Nephron progenitor cell (in vitro differentiated cells): Measurements from ENCODE around the gene P2RY2.

ENCODE experiments used
- DNase-seq: peaks from one replicate; pipeline ENCODE4 v3.0.0; 2021
- H3K27ac Mint-ChIP-seq: 2 replicates; pipeline ENCODE4 v1.8.0; 2021; ENCODE audit warnings: mild to moderate bottlenecking, moderate library complexity, mixed read lengths
- H3K27me3 Mint-ChIP-seq: 2 replicates; pipeline ENCODE4 v1.8.0; 2021; ENCODE audit warnings: mild to moderate bottlenecking, low read depth, mixed read lengths; ENCODE audit not compliant: poor library complexity
- H3K36me3 Mint-ChIP-seq: 2 replicates; pipeline ENCODE4 v1.8.0; 2021; ENCODE audit warnings: low read depth, mixed read lengths
- H3K4me1 Mint-ChIP-seq: 2 replicates; pipeline ENCODE4 v1.8.0; 2021; ENCODE audit warnings: mixed read lengths
- H3K4me3 Mint-ChIP-seq: 2 replicates; pipeline ENCODE4 v1.8.0; 2021; ENCODE audit warnings: mild to moderate bottlenecking, moderate library complexity, mixed read lengths
- H3K9me3 Mint-ChIP-seq: 2 replicates; pipeline ENCODE4 v1.8.0; 2021; ENCODE audit warnings: mild to moderate bottlenecking, moderate library complexity, mixed read lengths
- TF ChIP-seq, protein P1 (sequence below): fragments of 200-600 bp; sonication (generic); IDR thresholded peaks from 2 replicates; pipeline ENCODE4 v1.5.0; 2021; ENCODE audit warnings: antibody characterized with exemption

Gene P2RY2

DNA sequence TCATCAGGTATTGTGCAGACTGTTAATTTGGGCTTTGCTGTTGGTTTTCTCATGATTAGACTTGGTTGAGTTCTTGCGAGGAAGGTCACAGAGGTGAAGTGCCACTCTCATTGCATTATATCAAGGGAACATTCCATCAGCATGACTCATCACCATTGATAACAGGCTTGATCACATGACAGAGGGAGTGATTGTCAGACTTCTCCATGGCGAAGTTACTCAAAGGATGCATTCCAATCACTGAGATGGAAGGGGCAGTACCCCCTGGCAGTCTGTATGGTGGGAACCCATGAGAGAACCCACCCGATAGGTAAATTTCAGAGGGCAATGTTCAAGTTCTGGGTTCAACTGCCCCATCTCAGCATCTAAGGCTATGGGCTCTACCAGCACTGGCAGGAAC lies 19.4 kb upstream of the P2RY2 start:
- Mint-ChIP-seq H3K4me3 (no peak overlapping the region), H3K27ac (no peak overlapping the region), H3K9me3 (no peaks in the 10 kb centered on the region), H3K27me3 (peaks cover 15% of the 10 kb centered on the region), H3K36me3 (no peaks in the 10 kb centered on the region), H3K4me1 (peaks cover 33% of the 10 kb centered on the region)
- TF ChIP-seq, protein P1, sequence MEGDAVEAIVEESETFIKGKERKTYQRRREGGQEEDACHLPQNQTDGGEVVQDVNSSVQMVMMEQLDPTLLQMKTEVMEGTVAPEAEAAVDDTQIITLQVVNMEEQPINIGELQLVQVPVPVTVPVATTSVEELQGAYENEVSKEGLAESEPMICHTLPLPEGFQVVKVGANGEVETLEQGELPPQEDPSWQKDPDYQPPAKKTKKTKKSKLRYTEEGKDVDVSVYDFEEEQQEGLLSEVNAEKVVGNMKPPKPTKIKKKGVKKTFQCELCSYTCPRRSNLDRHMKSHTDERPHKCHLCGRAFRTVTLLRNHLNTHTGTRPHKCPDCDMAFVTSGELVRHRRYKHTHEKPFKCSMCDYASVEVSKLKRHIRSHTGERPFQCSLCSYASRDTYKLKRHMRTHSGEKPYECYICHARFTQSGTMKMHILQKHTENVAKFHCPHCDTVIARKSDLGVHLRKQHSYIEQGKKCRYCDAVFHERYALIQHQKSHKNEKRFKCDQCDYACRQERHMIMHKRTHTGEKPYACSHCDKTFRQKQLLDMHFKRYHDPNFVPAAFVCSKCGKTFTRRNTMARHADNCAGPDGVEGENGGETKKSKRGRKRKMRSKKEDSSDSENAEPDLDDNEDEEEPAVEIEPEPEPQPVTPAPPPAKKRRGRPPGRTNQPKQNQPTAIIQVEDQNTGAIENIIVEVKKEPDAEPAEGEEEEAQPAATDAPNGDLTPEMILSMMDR, result no peak
- no peak for DNase-seq

DNA sequence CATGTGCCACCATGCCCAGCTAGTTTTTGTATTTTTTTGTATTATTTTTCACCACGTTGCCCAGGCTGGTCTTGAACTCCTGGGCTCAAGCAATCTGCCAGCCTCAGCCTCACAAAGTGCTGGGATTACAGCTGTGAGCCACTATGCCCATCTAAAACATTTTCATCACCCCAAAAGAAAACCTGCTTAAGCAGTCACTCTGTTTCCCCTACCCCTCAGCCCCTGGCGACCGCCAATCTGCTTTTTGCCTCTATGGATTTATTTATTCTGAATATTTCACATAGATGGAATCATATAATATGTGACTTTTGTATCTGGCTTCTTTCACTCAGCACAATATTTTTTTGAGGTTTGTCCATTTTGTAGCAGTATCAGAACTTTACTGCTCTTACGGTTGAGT lies 18.6 kb upstream of the P2RY2 start:
- H3K27me3 Mint-ChIP-seq, result peaks cover 9% of the 10 kb centered on the region
- H3K27ac Mint-ChIP-seq, result no peak overlapping the region
- DNase-seq, result no peak
- H3K36me3 Mint-ChIP-seq, result no peaks in the 10 kb centered on the region
- H3K4me1 Mint-ChIP-seq, result peaks cover 33% of the 10 kb centered on the region
- H3K9me3 Mint-ChIP-seq, result no peaks in the 10 kb centered on the region
- H3K4me3 Mint-ChIP-seq, result no peak overlapping the region
- TF ChIP-seq, protein P1, result no peak

DNA sequence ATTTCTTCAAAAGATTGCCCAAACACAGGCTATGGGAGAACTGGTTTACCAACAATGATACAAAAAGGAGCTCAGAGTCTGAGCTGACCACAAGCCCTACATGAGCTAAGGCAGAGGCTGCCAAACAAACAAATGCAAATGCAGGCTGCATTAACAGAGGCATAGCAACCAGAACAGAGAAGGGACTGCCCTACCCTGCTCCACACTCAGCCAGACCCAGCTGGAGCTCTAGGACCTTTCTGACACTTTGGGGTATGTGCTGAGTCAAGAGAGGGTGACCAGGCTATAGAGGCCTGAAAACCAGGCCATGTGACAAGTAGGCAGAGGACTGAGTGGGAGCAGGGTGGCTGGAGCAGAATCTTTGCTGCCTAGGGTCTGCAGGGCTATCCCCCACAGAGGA lies 17.8 kb upstream of the P2RY2 start:
- no peaks in the 10 kb centered on the region for H3K36me3 Mint-ChIP-seq
- H3K4me1 Mint-ChIP-seq, result peaks cover 33% of the 10 kb centered on the region
- DNase-seq, result no peak
- peak overlapping the region; percentile 15 for H3K27ac Mint-ChIP-seq
- no peak overlapping the region for H3K4me3 Mint-ChIP-seq
- peaks cover 9% of the 10 kb centered on the region for H3K27me3 Mint-ChIP-seq
- TF ChIP-seq, protein P1, result no peak
- H3K9me3 Mint-ChIP-seq, result no peaks in the 10 kb centered on the region

DNA sequence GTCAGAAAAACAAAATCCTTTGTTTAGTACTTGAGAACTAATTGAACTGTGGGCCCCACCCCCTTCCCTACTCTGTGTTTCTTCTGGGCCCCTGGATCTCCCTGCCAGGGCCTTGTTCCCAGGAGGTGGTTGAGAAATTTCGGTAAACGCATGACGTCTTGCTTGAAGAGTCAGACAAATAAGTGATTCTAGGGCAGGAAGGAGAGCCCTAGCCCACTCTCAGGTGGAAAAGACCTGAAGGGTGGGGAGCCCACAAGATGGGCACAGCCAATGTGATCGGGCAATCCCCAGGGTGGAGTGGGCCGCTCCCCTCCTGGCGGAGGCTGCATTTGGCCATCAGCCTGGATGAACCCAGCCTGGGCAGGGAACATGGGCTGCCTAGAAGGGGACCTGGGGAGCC lies 16.8 kb upstream of the P2RY2 start:
- Mint-ChIP-seq H3K4me1 (peaks cover 33% of the 10 kb centered on the region), H3K27ac (no peak overlapping the region), H3K36me3 (no peaks in the 10 kb centered on the region), H3K4me3 (no peak overlapping the region), H3K9me3 (no peaks in the 10 kb centered on the region), H3K27me3 (peaks cover 9% of the 10 kb centered on the region)
- TF ChIP-seq, protein P1, result no peak
- no peak for DNase-seq

DNA sequence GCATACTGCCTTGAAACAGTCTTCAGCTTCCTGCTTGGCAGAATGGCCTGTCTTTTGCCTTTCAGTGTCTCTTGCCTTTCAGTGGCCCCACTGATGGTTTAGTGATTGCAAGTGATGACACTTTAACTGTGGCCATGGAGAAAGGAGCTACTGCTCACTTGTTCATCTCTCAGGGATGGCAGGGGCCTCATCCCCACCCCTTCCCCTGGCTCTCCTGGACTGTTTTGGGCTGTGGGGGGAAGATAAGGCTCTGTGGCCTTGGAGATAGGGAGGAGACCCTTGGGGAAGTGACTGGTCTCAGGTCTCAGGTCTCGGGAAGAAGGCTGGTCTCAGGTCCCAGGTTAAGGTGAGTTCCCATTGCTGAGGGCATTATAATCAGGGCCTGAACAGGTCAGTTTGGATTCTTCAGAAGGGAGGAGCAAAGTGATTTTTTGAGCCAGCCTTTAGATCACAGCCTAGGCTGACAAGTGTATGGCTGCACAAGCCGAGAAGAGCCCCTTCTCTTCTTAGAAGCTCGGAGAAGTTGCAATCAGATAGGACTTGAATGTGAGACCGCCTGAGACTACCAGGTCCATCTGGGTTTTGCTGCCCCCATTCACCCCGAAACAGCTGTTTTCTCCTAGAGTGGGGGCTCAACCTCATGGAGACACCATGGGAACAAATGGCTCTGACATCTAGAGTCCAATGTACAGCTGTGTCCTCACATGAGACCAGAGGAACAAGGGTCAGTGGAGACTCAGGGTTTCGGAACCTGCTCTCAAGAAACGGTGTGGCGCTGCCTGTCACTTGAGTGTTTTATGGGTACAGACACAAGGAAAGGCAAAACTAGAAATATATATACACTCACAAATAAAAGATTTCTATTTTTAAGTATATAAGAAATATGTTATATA lies 15.9 kb upstream of the P2RY2 start:
- DNase-seq, result no peak
- H3K27ac Mint-ChIP-seq, result no peak overlapping the region
- H3K4me3 Mint-ChIP-seq, result no peak overlapping the region
- no peaks in the 10 kb centered on the region for H3K36me3 Mint-ChIP-seq
- peaks cover 3% of the 10 kb centered on the region for H3K27me3 Mint-ChIP-seq
- H3K9me3 Mint-ChIP-seq, result no peaks in the 10 kb centered on the region
- peaks cover 33% of the 10 kb centered on the region for H3K4me1 Mint-ChIP-seq
- TF ChIP-seq, protein P1, result no peak

DNA sequence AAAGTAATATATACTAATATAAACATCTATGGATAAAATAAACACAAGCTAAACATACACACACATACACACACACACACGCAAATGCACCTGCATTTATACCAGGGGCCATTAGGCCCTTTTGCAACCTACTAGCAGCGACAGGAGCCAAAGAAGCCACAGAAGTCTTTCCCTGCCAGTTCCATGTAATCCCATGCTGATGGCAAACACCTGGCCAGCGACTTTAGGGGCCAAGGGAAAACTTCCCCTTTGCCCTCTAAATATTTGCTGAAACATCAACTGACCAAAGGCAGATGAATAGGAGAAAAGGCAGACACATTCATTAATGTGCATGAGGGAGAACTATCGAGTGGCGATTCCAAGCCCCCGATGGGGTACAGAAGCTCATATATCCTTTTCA lies 14.8 kb upstream of the P2RY2 start:
- Mint-ChIP-seq H3K27ac (no peak overlapping the region), H3K9me3 (peaks cover 1% of the 10 kb centered on the region), H3K4me3 (no peak overlapping the region), H3K36me3 (no peaks in the 10 kb centered on the region), H3K4me1 (peaks cover 32% of the 10 kb centered on the region), H3K27me3 (peaks cover 6% of the 10 kb centered on the region)
- TF ChIP-seq, protein P1, result no peak
- DNase-seq, result no peak
